IPS DF 6.9 (cell line): ENCODE results near the gene RTL1.

Source experiments
- DNase-seq: peaks from one replicate; pipeline ENCODE4 v3.0.0-alpha.2; 2013; ENCODE audit warnings: low read depth, low spot score
- H3K27ac ChIP-seq: one replicate; pipeline ENCODE4 v1.5.1; 2013; ENCODE audit warnings: low read length, control low read depth
- H3K27me3 ChIP-seq: 2 replicates; pipeline ENCODE4 v1.6.1; 2013; ENCODE audit warnings: mild to moderate bottlenecking, low read length; ENCODE audit not compliant: control insufficient read depth, insufficient read depth
- H3K36me3 ChIP-seq: 2 replicates; pipeline ENCODE4 v1.6.1; 2013; ENCODE audit warnings: low read length; ENCODE audit not compliant: control insufficient read depth, insufficient read depth
- H3K4me1 ChIP-seq: 2 replicates; pipeline ENCODE4 v1.6.1; 2013; ENCODE audit warnings: low read length; ENCODE audit not compliant: control insufficient read depth, insufficient read depth
- H3K4me3 ChIP-seq: 2 replicates; pipeline ENCODE4 v1.5.1; 2013; ENCODE audit warnings: mild to moderate bottlenecking, low read length
- H3K9me3 ChIP-seq: 2 replicates; pipeline ENCODE4 v1.6.1; 2013; ENCODE audit warnings: low read length, inconsistent platforms; ENCODE audit not compliant: control insufficient read depth, insufficient read depth
- WGBS: extraction: QIAGEN DNeasy Blood & Tissue Kit; methylation state at CpG from one replicate; pipeline ENCODE4 v1.1.7; 2013; ENCODE audit warnings: mixed read lengths, missing lambda C conversion rate; ENCODE audit not compliant: insufficient read length, insufficient coverage; 5-methylcytosine and 5-hydroxymethylcytosine counted together

Gene RTL1

DNA sequence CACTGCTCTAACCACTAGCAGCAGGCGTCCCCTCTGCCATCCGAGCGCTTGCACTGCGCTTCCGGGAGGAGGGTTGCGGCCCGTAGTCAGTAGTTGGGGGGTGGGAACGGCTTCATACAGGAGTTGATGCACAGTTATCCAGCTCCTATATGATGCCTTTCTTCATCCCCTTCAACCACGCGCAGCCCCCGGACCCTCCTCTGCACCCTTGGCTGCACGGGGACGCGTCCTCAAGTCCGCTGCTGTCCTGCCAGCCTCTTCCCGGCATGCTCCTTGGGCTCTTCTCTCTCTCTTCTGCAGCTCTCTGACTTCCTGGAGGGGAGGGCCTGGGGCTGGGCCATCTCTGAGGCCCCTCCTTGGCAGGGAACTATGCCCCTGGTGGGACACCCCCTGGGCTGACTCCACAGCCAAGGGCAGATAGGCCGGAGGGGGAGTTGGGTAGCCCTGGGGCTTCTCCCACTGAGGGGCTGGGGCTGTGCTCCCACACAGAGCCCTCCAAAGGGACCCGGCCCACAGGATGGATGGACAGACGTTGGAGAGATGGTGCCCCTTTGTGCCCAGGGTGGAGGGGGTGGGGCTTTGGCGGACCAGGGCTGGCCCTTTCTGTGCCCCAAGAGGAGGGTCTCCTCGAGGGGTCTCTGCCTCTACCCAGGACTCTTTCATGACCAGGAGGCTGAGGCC lies 29.0 kb downstream of the RTL1 start:
- H3K4me3 ChIP-seq, result no peak overlapping the region
- H3K27me3 ChIP-seq, result no peaks in the 10 kb centered on the region
- no CpG with 5 or more reads among the region's 21 CpGs for WGBS
- no peaks in the 10 kb centered on the region; the same call in 1 of the 2 replicates for H3K36me3 ChIP-seq
- H3K9me3 ChIP-seq, result no peaks in the 10 kb centered on the region
- no peak overlapping the region for H3K27ac ChIP-seq
- DNase-seq, result no peak
- no peaks in the 10 kb centered on the region; the same call in 1 of the 2 replicates for H3K4me1 ChIP-seq

DNA sequence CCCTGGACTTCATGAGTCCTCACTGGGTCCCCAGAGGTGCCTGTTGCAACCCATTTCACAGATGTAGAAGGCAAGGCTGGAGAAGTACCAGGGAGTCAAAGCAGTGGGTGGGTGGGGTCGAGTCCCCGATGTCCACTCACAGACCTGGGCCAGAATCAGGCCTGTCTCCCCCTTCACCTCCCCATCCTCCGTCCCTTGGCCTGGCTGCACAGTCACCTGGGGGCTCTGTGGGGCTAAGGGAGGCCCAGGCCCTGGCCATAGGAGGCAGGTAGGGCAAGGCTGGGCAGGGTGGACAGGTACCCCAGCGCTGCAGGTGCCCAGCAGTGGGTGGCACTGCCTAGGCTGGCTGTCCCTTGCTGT lies 29.5 kb downstream of the RTL1 start:
- DNase-seq, result no peak
- no CpG with 5 or more reads among the region's 4 CpGs for WGBS
- Histone ChIP-seq H3K36me3 (no peaks in the 10 kb centered on the region; the same call in 1 of the 2 replicates), H3K4me3 (no peak overlapping the region), H3K9me3 (no peaks in the 10 kb centered on the region), H3K27ac (no peak overlapping the region), H3K27me3 (no peaks in the 10 kb centered on the region), H3K4me1 (no peaks in the 10 kb centered on the region; the same call in 1 of the 2 replicates)

DNA sequence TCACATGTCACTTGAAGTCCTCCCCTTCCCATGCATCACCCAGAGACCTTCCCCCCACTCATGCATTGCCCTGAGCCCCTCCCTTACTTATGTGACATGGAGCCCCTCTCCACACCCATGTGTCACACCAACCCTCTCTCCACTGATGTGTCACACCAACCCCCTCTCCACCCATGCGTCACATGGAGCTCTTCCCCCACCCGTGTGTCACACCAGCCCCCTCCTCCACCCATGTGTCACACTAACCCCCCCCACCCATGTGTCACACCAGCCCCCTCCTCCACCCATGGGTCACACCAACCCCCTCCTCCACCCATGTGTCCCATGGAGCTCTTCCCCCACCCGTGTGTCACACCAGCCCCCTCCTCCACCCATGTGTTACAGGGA lies 30.4 kb downstream of the RTL1 start:
- no peaks in the 10 kb centered on the region; the same call in 1 of the 2 replicates for H3K36me3 ChIP-seq
- H3K4me3 ChIP-seq, result no peak overlapping the region
- WGBS, result no CpG with 5 or more reads among the region's 3 CpGs
- no peak overlapping the region for H3K27ac ChIP-seq
- DNase-seq, result no peak
- H3K4me1 ChIP-seq, result no peaks in the 10 kb centered on the region; the same call in 1 of the 2 replicates
- H3K9me3 ChIP-seq, result no peaks in the 10 kb centered on the region
- no peaks in the 10 kb centered on the region for H3K27me3 ChIP-seq

DNA sequence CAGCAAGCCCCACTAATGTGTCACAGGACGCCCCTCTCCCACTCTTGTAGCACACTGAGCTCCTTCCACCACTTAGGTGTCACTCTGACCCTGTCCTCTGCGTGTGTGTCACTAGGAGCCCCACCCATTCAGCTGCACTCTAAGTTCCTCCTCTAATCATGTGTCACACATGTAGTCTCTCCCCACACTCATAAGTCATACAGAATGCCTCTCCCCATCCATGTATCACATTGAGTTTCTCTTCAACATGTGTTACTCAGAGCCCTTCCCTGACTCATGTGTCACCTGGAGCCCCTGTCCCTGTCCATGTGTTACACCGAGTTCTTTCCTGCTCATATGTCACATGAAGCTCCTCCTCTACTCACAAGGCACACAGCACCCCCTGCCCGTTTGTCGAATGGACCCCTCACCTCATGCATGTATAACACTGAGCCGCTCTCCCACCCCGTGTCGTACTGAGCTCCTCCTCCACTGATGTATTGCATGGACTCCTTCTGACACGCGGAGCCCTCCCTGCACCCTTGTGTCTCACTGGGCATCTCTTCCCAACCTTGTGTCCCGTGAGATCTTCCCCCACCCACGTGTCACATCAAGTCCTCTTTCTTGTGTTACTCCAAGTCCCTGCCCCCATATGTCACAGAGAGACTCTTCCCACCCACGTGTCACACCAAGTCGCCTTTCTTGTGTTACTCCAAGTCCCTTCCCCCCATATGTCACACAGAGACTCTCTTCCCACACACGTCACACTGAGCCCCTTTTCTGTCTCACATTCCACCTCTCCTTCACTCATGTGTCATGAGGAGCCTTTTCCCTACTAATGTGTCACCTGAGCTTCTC lies 31.0 kb downstream of the RTL1 start:
- H3K27ac ChIP-seq, result no peak overlapping the region
- no peaks in the 10 kb centered on the region for H3K9me3 ChIP-seq
- DNase-seq, result no peak
- H3K27me3 ChIP-seq, result no peaks in the 10 kb centered on the region
- no peaks in the 10 kb centered on the region; the same call in 1 of the 2 replicates for H3K36me3 ChIP-seq
- no CpG with 5 or more reads among the region's 15 CpGs for WGBS
- no peak overlapping the region for H3K4me3 ChIP-seq
- no peaks in the 10 kb centered on the region; the same call in 1 of the 2 replicates for H3K4me1 ChIP-seq

DNA sequence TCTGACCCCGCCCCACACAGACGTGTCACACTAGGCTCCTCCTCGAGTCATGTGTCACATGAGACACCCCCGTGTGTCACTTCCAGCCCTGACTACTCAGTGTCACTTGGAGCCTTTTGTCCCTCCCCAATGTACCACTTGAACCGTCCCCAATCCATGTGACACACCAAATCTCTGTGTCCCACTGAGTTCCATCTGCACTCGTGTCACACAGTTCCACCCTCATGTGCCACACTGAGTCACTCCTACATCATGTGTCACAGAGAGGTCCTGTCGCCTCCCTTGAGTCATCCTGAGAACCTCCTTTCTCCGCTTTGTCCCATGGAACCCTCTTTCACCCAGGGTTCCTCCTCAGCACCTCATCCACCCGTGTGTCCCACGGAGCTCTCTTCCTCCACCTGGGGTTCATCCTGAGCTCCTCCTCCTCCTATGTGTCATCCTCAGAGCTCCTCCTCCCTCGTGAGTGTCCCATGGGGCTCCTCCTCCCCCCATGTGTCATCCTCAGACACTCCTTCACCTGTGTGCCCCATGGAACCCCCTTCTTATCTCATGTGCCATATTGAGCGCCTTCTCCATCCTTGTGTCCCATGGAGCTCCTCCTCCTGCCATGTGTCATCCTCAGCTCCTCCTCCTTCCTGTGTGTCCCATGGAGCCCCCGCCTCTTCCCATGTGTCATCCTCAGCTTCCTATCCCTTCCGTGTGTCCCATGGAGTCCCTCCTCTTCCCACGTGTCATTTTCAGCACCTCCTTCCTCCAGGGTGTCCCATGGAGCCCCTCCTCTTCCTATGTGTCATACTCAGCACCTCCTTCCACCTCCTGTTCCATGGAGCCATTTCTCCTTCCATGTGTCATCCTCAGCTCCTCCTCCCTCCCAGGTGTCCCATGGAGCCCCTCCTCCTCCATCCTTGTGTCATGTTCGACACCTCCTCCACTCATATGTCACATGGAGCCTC lies 32.0 kb downstream of the RTL1 start:
- no peaks in the 10 kb centered on the region for H3K27me3 ChIP-seq
- no peaks in the 10 kb centered on the region; the same call in 1 of the 2 replicates for H3K4me1 ChIP-seq
- H3K9me3 ChIP-seq, result no peaks in the 10 kb centered on the region
- WGBS, result no CpG with 5 or more reads among the region's 16 CpGs
- H3K4me3 ChIP-seq, result no peak overlapping the region
- no peak overlapping the region for H3K27ac ChIP-seq
- no peaks in the 10 kb centered on the region; the same call in 1 of the 2 replicates for H3K36me3 ChIP-seq
- no peak for DNase-seq

DNA sequence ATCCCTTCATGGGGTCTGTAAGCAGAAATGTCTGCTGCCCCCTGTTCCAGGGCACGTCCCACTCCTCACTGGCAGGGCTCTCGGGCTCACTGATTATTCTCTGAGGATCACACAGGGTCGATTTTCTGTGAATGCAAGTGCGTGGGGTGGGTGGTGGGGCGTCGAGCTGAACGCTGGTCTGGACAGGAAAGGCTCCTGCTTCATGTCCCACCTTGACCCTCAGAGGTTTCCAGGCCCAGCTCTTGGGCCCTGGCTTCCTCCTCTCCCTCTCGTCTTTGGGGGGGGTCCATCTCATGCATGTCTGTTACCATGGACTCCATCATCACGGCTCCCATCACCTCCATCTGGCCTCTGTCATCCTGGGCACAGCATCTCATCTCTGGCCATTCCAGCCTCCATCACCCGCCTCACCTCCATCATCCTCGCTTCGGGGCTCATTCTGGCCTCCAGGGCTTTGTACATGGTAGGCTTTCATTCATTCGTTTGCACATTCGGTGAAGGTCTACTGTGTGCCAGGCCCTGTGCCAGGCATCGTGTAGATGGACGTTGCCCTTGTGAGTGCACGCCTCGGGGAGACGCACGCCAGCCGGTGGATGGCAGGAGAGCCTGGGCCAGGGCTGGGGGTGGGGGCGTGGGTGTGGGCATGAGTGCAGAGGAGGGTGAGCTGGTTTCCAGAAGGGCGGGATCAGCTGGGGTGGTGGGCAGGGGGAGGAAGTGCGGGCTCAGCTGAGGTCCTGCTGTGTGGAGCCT lies 34.7 kb downstream of the RTL1 start:
- no CpG with 5 or more reads among the region's 24 CpGs for WGBS
- no peak for DNase-seq

DNA sequence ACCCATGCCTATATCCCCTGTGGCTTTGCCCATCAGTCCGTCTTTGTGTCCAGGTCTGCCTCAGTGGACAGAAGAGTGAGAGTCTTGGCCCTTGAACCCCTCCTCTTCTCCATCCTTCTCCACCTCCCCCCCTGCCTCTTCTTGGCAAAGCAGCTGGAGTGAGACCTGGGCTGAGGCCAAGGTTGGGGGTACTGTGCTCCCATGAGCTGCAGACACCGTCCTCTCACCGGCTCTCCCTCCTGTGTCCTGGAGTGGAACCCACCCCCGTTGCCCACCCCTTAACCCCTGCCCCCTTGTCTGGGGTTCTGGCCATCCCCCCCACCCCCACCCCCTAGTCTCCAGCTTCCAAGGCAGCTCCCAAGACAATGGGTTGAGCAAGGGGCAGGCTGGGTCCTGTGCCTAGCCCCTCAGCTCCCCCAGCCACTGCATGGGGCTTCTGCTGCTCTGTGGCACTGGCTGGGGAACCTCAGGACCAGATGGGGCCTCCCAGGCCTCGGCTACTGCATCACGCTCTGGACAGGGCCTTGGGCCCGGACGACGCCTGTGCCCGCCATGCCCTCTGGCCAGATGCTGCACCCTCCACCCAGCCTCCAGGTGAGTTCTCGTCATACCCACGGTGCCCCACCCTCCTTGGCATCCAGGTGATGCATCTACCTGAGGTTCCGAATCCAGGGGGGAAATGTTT lies 35.7 kb downstream of the RTL1 start:
- Histone ChIP-seq H3K4me3 (no peak overlapping the region), H3K9me3 (no peaks in the 10 kb centered on the region), H3K4me1 (no peaks in the 10 kb centered on the region), H3K27ac (no peak overlapping the region), H3K36me3 (no peaks in the 10 kb centered on the region), H3K27me3 (no peaks in the 10 kb centered on the region)
- no CpG with 5 or more reads among the region's 13 CpGs for WGBS
- no peak for DNase-seq

More for the DNA sequence above, 34.7 kb downstream of the RTL1 start:
- H3K9me3 ChIP-seq, result no peaks in the 10 kb centered on the region
- no peaks in the 10 kb centered on the region for H3K4me1 ChIP-seq
- H3K27ac ChIP-seq, result no peak overlapping the region
- H3K4me3 ChIP-seq, result no peak overlapping the region
- no peaks in the 10 kb centered on the region for H3K27me3 ChIP-seq
- H3K36me3 ChIP-seq, result no peaks in the 10 kb centered on the region

DNA sequence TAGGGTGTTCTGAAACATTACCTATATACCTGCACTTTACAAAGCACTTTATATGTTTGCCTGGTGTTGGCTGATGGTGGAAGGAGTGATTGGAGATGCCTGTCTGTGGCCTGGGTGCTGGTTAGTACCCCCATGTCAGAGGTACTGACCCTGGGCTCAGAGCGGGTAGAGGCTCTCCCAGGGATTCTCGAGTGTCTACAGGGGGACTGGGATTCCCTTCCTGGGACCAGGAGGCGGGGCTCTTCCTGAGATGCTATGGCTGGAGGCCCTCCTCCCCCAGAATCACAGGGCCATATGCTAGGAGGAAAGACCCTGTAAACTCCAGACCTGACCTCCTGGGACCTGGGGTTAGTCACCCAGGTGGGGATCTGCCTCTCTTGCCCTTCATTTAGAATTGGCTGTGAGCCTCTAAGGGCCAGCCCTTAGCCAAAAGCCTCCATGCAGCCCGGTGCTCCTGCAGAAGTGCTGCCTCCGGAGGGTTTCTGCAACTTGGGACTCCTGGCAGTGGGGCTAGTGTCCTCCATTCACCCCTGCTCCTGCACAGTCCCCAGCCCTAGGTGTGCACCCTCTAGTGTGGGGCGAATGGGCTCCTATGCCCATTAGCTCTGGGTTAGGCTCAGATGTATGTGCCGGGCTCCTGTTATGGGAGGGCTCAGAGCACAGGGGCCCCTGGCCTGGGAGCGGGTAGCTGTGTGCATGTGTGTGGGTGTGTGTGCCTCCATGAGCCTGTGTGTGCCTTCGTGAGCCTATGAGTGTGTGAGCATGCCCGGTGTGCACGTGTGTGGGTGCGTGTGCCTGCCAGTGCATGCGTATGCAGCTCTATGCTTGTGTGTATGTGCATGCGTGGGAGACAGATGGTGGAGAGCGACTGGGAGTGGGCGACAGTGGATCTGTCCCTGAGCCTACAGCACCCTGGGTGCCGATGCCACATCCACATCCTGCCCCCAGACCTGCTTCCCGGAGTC lies 36.6 kb downstream of the RTL1 start:
- no peak for DNase-seq
- Histone ChIP-seq H3K27ac (no peak overlapping the region), H3K27me3 (no peaks in the 10 kb centered on the region), H3K9me3 (no peaks in the 10 kb centered on the region), H3K4me3 (no peak overlapping the region), H3K4me1 (no peaks in the 10 kb centered on the region), H3K36me3 (no peaks in the 10 kb centered on the region)
- no CpG with 5 or more reads among the region's 18 CpGs for WGBS
